Memory B cell (primary cell): ENCODE data around the gene DOK6.

ENCODE experiments used
- ATAC-seq: fragments of 150-1000 bp; cut with Tn5 transposase; 2 replicates; pipeline ENCODE4 v1.10.0; 2021; ENCODE audit warnings: low read depth, mild to moderate bottlenecking, moderate library complexity
- DNase-seq, 2 donors: peaks; one replicate each; pipeline ENCODE4 v3.0.0; 2022; ENCODE audit warnings: low spot score in 2 of 2
- H3K27ac Mint-ChIP-seq: one replicate; pipeline ENCODE4 v1.8.0; 2022; ENCODE audit warnings: mild to moderate bottlenecking, moderate library complexity, mixed read lengths
- H3K27me3 Mint-ChIP-seq: one replicate; pipeline ENCODE4 v1.8.0; 2022; ENCODE audit warnings: mixed read lengths
- H3K36me3 Mint-ChIP-seq: one replicate; pipeline ENCODE4 v1.8.0; 2022; ENCODE audit warnings: mild to moderate bottlenecking, mixed read lengths
- H3K4me1 Mint-ChIP-seq: one replicate; pipeline ENCODE4 v1.8.0; 2022; ENCODE audit warnings: mixed read lengths
- H3K4me3 Mint-ChIP-seq: one replicate; pipeline ENCODE4 v1.8.0; 2022; ENCODE audit warnings: mild to moderate bottlenecking, moderate library complexity, mixed read lengths
- H3K9me3 Mint-ChIP-seq: one replicate; pipeline ENCODE4 v1.8.0; 2022; ENCODE audit warnings: mixed read lengths

The DOK6 gene

DNA sequence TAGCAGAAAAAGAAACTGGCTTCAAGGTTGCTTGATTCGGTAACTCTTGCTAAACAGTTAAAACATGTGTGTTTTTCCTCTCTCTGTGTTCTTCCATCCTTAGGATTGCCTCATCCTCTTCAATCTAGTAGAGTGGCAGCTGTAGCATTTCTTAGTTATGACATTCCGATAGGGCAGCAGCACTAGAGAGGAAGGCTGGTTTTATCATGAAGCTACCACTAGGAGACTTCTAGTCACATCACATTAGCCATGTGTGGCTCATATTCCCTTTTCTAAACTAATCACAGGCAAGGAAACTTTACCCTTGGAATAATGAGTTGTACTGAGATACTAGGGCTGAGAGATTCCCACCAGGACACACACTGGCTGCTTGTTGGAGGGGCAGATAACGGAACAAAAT, 187.6 kb downstream of the DOK6 start:
- no peak for DNase-seq
- Mint-ChIP-seq H3K9me3 (no peaks in the 10 kb centered on the region), H3K36me3 (no peaks in the 10 kb centered on the region), H3K4me3 (no peak overlapping the region), H3K27ac (no peak overlapping the region), H3K27me3 (no peaks in the 10 kb centered on the region), H3K4me1 (no peaks in the 10 kb centered on the region)
- no peak for ATAC-seq

DNA sequence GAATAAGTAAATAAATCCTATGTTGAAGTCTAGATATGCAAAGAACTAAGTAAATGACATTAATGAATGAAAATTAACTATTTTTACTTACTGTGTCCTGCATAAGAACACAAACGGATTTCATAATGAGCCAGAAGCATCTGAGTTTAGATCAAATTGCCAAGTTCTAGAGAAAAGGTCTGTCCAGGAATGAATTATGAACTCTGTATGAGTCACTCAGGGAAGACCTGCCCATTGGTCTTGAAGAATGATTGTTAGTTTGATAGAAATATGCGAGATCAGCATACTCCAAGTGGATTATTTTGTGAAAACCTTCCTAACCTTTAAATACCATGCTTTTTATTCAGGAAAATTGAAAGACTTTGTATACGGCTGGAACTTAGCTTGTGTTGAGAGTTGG, 189.5 kb downstream of the DOK6 start:
- Mint-ChIP-seq H3K4me3 (no peak overlapping the region), H3K9me3 (no peaks in the 10 kb centered on the region), H3K36me3 (no peaks in the 10 kb centered on the region), H3K27ac (no peak overlapping the region), H3K27me3 (no peaks in the 10 kb centered on the region), H3K4me1 (no peaks in the 10 kb centered on the region)
- ATAC-seq (no peak), DNase-seq (no peak)

- Mint-ChIP-seq H3K4me1 (no peaks in the 10 kb centered on the region), H3K27ac (no peak overlapping the region), H3K9me3 (peaks cover 3% of the 10 kb centered on the region), H3K27me3 (no peaks in the 10 kb centered on the region), H3K4me3 (no peak overlapping the region), H3K36me3 (no peaks in the 10 kb centered on the region)
- no peak for DNase-seq
- no peak for ATAC-seq
Observed at GRCh38 chr18:69596345-69596744, 195.7 kb downstream of the DOK6 start.

GRCh38 chr18:69597561-69597960, 196.9 kb downstream of the DOK6 start:
- no peak overlapping the region for H3K4me3 Mint-ChIP-seq
- DNase-seq (no peak), ATAC-seq (no peak)
- H3K27me3 Mint-ChIP-seq: no peaks in the 10 kb centered on the region
- H3K4me1 Mint-ChIP-seq: no peaks in the 10 kb centered on the region
- no peak overlapping the region for H3K27ac Mint-ChIP-seq
- H3K9me3 Mint-ChIP-seq: peaks cover 3% of the 10 kb centered on the region
- no peaks in the 10 kb centered on the region for H3K36me3 Mint-ChIP-seq

DNA sequence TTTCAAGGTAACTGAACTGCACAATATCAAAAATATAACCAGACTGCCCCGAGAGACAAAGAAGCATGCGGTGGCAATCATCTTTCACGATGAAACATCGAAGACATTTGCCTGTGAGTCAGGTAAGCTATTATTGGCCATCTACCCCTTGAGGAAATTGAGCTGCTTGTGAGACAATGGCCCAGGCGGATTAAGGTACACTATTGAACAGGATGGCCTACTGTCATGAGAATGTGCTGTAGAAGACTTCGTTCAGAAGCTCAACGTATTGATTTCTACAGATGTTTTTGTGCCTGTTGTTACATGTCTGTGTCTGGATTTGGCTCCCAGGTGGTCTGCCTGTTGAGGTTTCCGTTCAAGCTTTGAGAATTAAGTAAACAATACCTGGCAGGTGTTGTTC, 198.7 kb downstream of the DOK6 start:
- ATAC-seq (no peak), DNase-seq (no peak)
- H3K9me3 Mint-ChIP-seq: peaks cover 3% of the 10 kb centered on the region
- H3K4me1 Mint-ChIP-seq: no peaks in the 10 kb centered on the region
- H3K36me3 Mint-ChIP-seq: no peaks in the 10 kb centered on the region
- no peaks in the 10 kb centered on the region for H3K27me3 Mint-ChIP-seq
- H3K27ac Mint-ChIP-seq: no peak overlapping the region
- H3K4me3 Mint-ChIP-seq: no peak overlapping the region

DNA sequence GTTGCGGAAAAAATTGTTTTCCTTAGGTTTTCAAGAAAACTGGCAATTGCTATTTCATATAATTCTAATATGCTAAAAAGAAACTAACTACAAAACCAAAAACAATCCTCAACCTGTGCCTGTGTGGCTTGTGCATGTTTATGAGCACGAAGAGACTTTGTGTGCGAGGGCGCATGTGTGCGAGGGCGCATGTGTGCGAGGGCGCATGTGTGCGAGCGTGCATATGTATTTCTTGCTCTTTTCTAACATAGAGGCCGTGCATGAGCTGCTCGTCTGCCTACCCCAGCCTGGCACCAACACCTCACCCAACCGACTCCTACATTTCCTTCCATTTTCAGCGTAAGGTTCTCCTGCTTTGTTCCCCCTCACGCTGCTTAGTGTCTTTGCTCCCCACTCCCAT, 211.6 kb downstream of the DOK6 start:
- Mint-ChIP-seq H3K4me3 (no peak overlapping the region), H3K9me3 (peaks cover 2% of the 10 kb centered on the region), H3K4me1 (no peaks in the 10 kb centered on the region), H3K27me3 (no peaks in the 10 kb centered on the region), H3K36me3 (no peaks in the 10 kb centered on the region), H3K27ac (no peak overlapping the region)
- ATAC-seq (no peak), DNase-seq (no peak)

DNA sequence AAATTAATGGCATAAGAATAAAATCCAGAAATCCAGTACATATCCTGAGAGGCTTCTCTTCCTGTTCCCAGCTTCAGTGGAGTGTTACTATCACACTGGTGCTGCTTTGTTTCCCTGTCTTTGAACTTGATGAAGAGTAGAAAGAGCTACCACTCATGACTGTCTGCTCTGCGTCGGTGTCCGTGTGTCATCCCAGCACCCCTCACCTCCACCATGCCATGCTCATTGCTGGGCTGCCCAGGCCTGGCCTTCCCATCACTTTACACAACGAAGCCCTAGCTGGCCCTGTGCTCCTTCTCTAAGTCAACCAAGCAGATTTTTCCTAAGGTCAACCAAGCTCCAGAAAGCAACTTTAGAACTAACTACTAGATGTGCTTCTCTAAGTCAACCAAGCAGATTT, 215.4 kb downstream of the DOK6 start:
- Mint-ChIP-seq H3K4me3 (no peak overlapping the region), H3K36me3 (no peaks in the 10 kb centered on the region), H3K27ac (no peak overlapping the region), H3K27me3 (no peaks in the 10 kb centered on the region), H3K9me3 (peaks cover 2% of the 10 kb centered on the region), H3K4me1 (no peaks in the 10 kb centered on the region)
- DNase-seq (no peak), ATAC-seq (no peak)

DNA sequence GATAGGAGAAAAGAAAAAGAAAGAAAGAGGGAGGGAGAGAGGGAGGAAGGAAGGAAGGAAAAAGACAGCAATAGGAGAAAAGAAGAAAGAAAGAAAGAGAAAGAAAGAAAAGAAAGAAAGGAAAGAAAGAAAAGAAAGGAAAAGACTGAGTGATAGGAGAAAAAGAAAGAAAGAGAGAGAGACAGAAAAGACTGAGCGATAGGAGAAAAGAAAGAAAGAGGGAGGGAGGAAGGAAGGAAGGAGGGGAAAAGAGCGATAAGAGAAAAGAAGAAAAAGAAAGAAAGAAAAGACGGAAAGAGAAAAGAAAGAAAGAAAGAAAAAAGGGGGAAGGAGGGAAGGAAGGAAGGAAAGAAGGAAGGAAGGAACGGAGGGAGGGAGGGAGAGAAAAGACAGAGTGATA, 216.7 kb downstream of the DOK6 start:
- peaks cover 2% of the 10 kb centered on the region for H3K9me3 Mint-ChIP-seq
- H3K4me3 Mint-ChIP-seq: no peak overlapping the region
- ATAC-seq: no peak
- H3K27me3 Mint-ChIP-seq: no peaks in the 10 kb centered on the region
- no peak for DNase-seq
- no peaks in the 10 kb centered on the region for H3K4me1 Mint-ChIP-seq
- H3K36me3 Mint-ChIP-seq: no peaks in the 10 kb centered on the region
- no peak overlapping the region for H3K27ac Mint-ChIP-seq

GRCh38 chr18:69617888-69618287, 217.2 kb downstream of the DOK6 start:
- Mint-ChIP-seq H3K36me3 (no peaks in the 10 kb centered on the region), H3K27me3 (no peaks in the 10 kb centered on the region), H3K4me3 (no peak overlapping the region), H3K27ac (no peak overlapping the region), H3K9me3 (peaks cover 2% of the 10 kb centered on the region), H3K4me1 (no peaks in the 10 kb centered on the region)
- DNase-seq: no peak
- no peak for ATAC-seq

DNA sequence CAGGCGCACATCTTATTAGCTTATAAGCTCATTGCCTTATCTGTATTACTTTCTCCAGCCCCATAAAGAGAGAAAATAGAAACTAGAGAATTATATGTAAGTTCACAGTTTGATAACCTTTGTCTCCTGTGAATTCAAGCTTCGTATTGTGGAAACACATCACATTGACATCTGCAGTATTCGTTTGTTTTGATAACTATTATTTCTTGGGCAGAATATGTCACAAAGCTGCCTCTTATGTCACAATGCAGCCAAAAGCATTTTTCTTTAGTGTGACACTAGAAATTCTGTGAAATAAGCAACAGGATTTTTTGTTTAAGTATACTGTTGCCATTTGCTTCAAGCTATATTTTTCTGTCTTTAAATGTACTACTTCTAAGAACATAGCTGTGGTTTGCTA, 221.5 kb downstream of the DOK6 start:
- peaks cover under 1% of the 10 kb centered on the region for H3K9me3 Mint-ChIP-seq
- H3K36me3 Mint-ChIP-seq: no peaks in the 10 kb centered on the region
- H3K27me3 Mint-ChIP-seq: no peaks in the 10 kb centered on the region

DNA sequence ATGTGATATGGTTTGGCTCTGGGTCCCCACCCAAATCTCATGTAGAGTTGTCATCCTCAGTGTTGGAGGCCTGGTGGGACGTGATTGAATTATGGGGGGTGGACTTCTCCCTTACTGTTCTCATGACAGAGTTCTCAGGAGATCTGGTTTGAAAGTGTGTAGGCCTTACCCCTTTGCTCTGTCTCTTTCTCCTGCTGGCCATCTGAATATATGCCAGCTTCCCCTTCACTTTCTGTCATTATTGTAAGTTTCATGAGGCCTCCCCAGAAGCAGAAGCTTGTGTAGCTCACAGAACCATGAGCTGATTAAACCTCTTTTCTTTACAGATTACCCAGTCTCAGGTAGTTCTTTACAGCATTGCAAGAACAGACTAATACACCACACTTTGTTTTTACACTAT, 222.3 kb downstream of the DOK6 start:
- H3K4me3 Mint-ChIP-seq: no peak overlapping the region
- ATAC-seq: no peak
- H3K27ac Mint-ChIP-seq: no peak overlapping the region
- no peak for DNase-seq
- H3K27me3 Mint-ChIP-seq: no peaks in the 10 kb centered on the region
- no peaks in the 10 kb centered on the region for H3K4me1 Mint-ChIP-seq
- H3K36me3 Mint-ChIP-seq: no peaks in the 10 kb centered on the region
- no peaks in the 10 kb centered on the region for H3K9me3 Mint-ChIP-seq

More for the DNA sequence above, 221.5 kb downstream of the DOK6 start:
- no peak for ATAC-seq
- Mint-ChIP-seq H3K27ac (no peak overlapping the region), H3K4me3 (no peak overlapping the region), H3K4me1 (no peaks in the 10 kb centered on the region)
- no peak for DNase-seq

GRCh38 chr18:69626171-69626570, 225.5 kb downstream of the DOK6 start:
- Mint-ChIP-seq H3K27me3 (no peaks in the 10 kb centered on the region), H3K9me3 (no peaks in the 10 kb centered on the region), H3K27ac (no peak overlapping the region), H3K4me3 (no peak overlapping the region), H3K36me3 (no peaks in the 10 kb centered on the region), H3K4me1 (no peaks in the 10 kb centered on the region)
- DNase-seq (no peak), ATAC-seq (no peak)

GRCh38 chr18:69626643-69627242, 226.1 kb downstream of the DOK6 start:
- no peaks in the 10 kb centered on the region for H3K36me3 Mint-ChIP-seq
- no peak for DNase-seq
- H3K4me3 Mint-ChIP-seq: no peak overlapping the region
- no peaks in the 10 kb centered on the region for H3K9me3 Mint-ChIP-seq
- H3K27ac Mint-ChIP-seq: no peak overlapping the region
- H3K27me3 Mint-ChIP-seq: no peaks in the 10 kb centered on the region
- no peak for ATAC-seq
- no peaks in the 10 kb centered on the region for H3K4me1 Mint-ChIP-seq

GRCh38 chr18:69628774-69629359, 228.2 kb downstream of the DOK6 start:
- no peak for DNase-seq
- no peaks in the 10 kb centered on the region for H3K4me1 Mint-ChIP-seq
- H3K4me3 Mint-ChIP-seq: no peak overlapping the region
- no peaks in the 10 kb centered on the region for H3K36me3 Mint-ChIP-seq
- no peaks in the 10 kb centered on the region for H3K9me3 Mint-ChIP-seq
- H3K27me3 Mint-ChIP-seq: no peaks in the 10 kb centered on the region
- H3K27ac Mint-ChIP-seq: no peak overlapping the region
- ATAC-seq: no peak

- ATAC-seq (no peak), DNase-seq (no peak)
- H3K9me3 Mint-ChIP-seq: no peaks in the 10 kb centered on the region
- H3K27me3 Mint-ChIP-seq: no peaks in the 10 kb centered on the region
- no peak overlapping the region for H3K4me3 Mint-ChIP-seq
- H3K27ac Mint-ChIP-seq: no peak overlapping the region
- H3K4me1 Mint-ChIP-seq: no peaks in the 10 kb centered on the region
- H3K36me3 Mint-ChIP-seq: no peaks in the 10 kb centered on the region
Observed at GRCh38 chr18:69631281-69631680, 230.6 kb downstream of the DOK6 start.
